Measurements from ENCODE around the gene MYH9.

- no peak for TF ChIP-seq CTCF (IDR thresholded peaks at IDR 0.05)
- peak in 1 of 2 donors; percentile 33 for TF ChIP-seq POLR2AphosphoS5 (IDR thresholded peaks at IDR 0.05)
- TF ChIP-seq POLR2A (IDR thresholded peaks at IDR 0.05; ENCODE audit: low read depth): no peak
These were observed 25.7 kb downstream of the MYH9 start for GRCh38 chr22:36362075-36362474.

Data from esophagus muscularis mucosa (tissue), 3 donors.